ENCODE measurements around the gene CACNG7. TPM values are rescaled to one million over a fixed set of nuclear protein-coding genes. Genes with fewer than 3 reads are reported as not detected.

Gene CACNG7
- polyA plus RNA-seq, 4 donors: 0.78 to 0.79 TPM; not detected in 2

- H3K27ac ChIP-seq (ENCODE audit: low read depth in 1 of 3, low read length in 2 of 3): no peak overlapping the region
- DNase-seq: no peak
- H3K4me1 ChIP-seq (ENCODE audit: control insufficient read depth in 3 of 3, insufficient read depth in 2 of 3, low read depth in 1 of 3, low read length in 2 of 3): peaks cover 0 to 4% (median 0%) of the 10 kb centered on the region in 3 donors
- no peak overlapping the region for H3K4me3 ChIP-seq (ENCODE audit: low read depth in 1 of 3, low read length in 3 of 3)
- peaks cover 3 to 43% (median 38%) of the 10 kb centered on the region in 3 donors for H3K27me3 ChIP-seq (ENCODE audit: control insufficient read depth in 3 of 3, insufficient read depth in 3 of 3, low read length in 3 of 3)
- peaks cover 3 to 13% of the 10 kb centered on the region in 2 donors for H3K9me3 ChIP-seq (ENCODE audit: control insufficient read depth in 2 of 2, insufficient read depth in 1 of 2, low read depth in 1 of 2, low read length in 1 of 2)
- H3K36me3 ChIP-seq (ENCODE audit: control insufficient read depth in 3 of 3, insufficient read depth in 2 of 3, low read depth in 1 of 3, low read length in 3 of 3): no peaks in the 10 kb centered on the region
- no peak for FAIRE-seq
- WGBS, 3 donors: 78 to 81% (median 79%) methylated on average over 24 of the region's 24 CpGs
These were observed 74.6 kb downstream of the CACNG7 start for GRCh38 chr19:53983457-53984289.

- FAIRE-seq (no peak), DNase-seq (no peak)
- no peak overlapping the region for H3K4me3 ChIP-seq (ENCODE audit: low read depth in 1 of 3, low read length in 3 of 3)
- no peaks in the 10 kb centered on the region for H3K36me3 ChIP-seq (ENCODE audit: control insufficient read depth in 3 of 3, insufficient read depth in 2 of 3, low read depth in 1 of 3, low read length in 3 of 3)
- no peak overlapping the region for H3K27ac ChIP-seq (ENCODE audit: low read depth in 1 of 3, low read length in 2 of 3)
- WGBS, 3 donors: 66 to 73% (median 71%) methylated on average over 6 of the region's 6 CpGs
- peaks cover 0 to 22% (median 21%) of the 10 kb centered on the region in 3 donors for H3K27me3 ChIP-seq (ENCODE audit: control insufficient read depth in 3 of 3, insufficient read depth in 3 of 3, low read length in 3 of 3)
- peaks cover 0 to 4% (median 0%) of the 10 kb centered on the region in 3 donors for H3K4me1 ChIP-seq (ENCODE audit: control insufficient read depth in 3 of 3, insufficient read depth in 2 of 3, low read depth in 1 of 3, low read length in 2 of 3)
- H3K9me3 ChIP-seq (ENCODE audit: control insufficient read depth in 2 of 2, insufficient read depth in 1 of 2, low read depth in 1 of 2, low read length in 1 of 2): peaks cover 2 to 5% of the 10 kb centered on the region in 2 donors
These were observed 76.8 kb downstream of the CACNG7 start for GRCh38 chr19:53985863-53986262.

- Histone ChIP-seq H3K36me3 (ENCODE audit: control insufficient read depth in 3 of 3, insufficient read depth in 2 of 3, low read depth in 1 of 3, low read length in 3 of 3) (no peaks in the 10 kb centered on the region), H3K9me3 (ENCODE audit: control insufficient read depth in 2 of 2, insufficient read depth in 1 of 2, low read depth in 1 of 2, low read length in 1 of 2) (no peaks in the 10 kb centered on the region), H3K27ac (ENCODE audit: low read depth in 1 of 3, low read length in 2 of 3) (no peak overlapping the region), H3K27me3 (ENCODE audit: control insufficient read depth in 3 of 3, insufficient read depth in 3 of 3, low read length in 3 of 3) (peaks cover 0 to 30% (median 21%) of the 10 kb centered on the region in 3 donors), H3K4me3 (ENCODE audit: low read depth in 1 of 3, low read length in 3 of 3) (no peak overlapping the region), H3K4me1 (ENCODE audit: control insufficient read depth in 3 of 3, insufficient read depth in 2 of 3, low read depth in 1 of 3, low read length in 2 of 3) (no peaks in the 10 kb centered on the region)
- FAIRE-seq: no peak
- no peak for DNase-seq
- 85 to 90% (median 87%) methylated on average over 6 of the region's 6 CpGs for WGBS, 3 donors
These were observed 79.9 kb downstream of the CACNG7 start for GRCh38 chr19:53988981-53989380.

DNA sequence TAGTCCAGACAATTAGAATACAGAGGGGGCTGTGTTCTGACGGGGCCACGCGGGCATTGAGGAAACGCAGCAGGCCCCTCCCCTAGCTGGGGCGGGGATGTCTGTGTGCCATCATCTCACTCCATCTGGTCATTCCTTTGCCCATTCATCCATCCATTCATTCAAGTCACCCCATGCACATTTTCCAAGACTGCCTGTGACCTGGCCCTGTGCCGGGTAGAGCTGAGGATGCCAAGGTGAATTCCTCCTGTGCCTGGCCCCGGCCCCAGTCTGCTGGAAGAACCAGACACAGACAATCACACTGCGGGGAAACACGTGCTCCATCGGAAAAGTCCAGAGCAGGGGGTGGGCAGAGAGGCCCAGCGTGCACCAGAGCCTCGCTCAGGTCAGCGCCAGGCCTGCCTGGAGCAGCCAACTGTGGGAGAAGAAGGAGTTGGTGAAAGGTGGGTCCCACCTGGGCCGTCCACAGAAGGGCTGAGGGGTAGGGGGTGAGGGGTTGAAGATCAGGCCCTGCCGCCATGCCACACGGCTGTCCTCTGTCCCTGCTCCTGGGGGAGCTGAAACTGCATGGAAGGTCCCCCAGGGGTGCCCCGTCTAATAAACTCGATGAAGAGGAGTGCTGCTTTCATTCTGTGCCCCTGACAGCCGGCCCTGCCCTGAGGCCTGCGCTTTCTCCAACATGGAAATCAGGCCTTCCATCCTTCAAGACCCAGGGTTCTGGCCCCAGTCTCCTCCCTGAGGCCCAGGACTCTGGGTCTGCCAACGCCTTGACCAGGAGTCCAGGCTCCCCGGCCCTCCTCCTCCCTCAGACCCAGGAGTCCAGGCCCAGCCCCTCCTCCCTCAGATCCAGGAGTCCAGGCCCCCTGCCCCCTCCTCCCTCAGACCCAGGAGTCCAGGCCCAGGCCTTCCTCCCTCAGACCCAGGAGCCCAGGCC, 80.8 kb downstream of the CACNG7 start:
- no peaks in the 10 kb centered on the region for H3K36me3 ChIP-seq (ENCODE audit: control insufficient read depth in 3 of 3, insufficient read depth in 2 of 3, low read depth in 1 of 3, low read length in 3 of 3)
- no peak for FAIRE-seq
- H3K4me1 ChIP-seq (ENCODE audit: control insufficient read depth in 3 of 3, insufficient read depth in 2 of 3, low read depth in 1 of 3, low read length in 2 of 3): no peaks in the 10 kb centered on the region
- no peak for DNase-seq
- H3K4me3 ChIP-seq (ENCODE audit: low read depth in 1 of 3, low read length in 3 of 3): no peak overlapping the region
- no peak overlapping the region for H3K27ac ChIP-seq (ENCODE audit: low read depth in 1 of 3, low read length in 2 of 3)
- no peaks in the 10 kb centered on the region for H3K9me3 ChIP-seq (ENCODE audit: control insufficient read depth in 2 of 2, insufficient read depth in 1 of 2, low read depth in 1 of 2, low read length in 1 of 2)
- WGBS, 3 donors: 55 to 64% (median 63%) methylated on average over 21 to 22 of the region's 22 CpGs
- peaks cover 0 to 25% (median 20%) of the 10 kb centered on the region in 3 donors for H3K27me3 ChIP-seq (ENCODE audit: control insufficient read depth in 3 of 3, insufficient read depth in 3 of 3, low read length in 3 of 3)

GRCh38 chr19:53991224-53992113, 82.4 kb downstream of the CACNG7 start, which contains the start of gene CACNG6:
TSS of gene CACNG6 (plus strand) at chr19:53991637. CDS start at chr19:53992878, 1,241 bp downstream.
- Histone ChIP-seq H3K4me3 (ENCODE audit: low read depth in 1 of 3, low read length in 3 of 3) (peak within 1 kb of the TSS in 1 of 3 donors; percentile 9), H3K27ac (ENCODE audit: low read depth in 1 of 3, low read length in 2 of 3) (no peak within 1 kb of the TSS), H3K4me1 (ENCODE audit: control insufficient read depth in 3 of 3, insufficient read depth in 2 of 3, low read depth in 1 of 3, low read length in 2 of 3) (no peaks in the 10 kb centered on the region), H3K9me3 (ENCODE audit: control insufficient read depth in 2 of 2, insufficient read depth in 1 of 2, low read depth in 1 of 2, low read length in 1 of 2) (no peaks in the 10 kb centered on the region), H3K36me3 (ENCODE audit: control insufficient read depth in 3 of 3, insufficient read depth in 2 of 3, low read depth in 1 of 3, low read length in 3 of 3) (no peaks in the 10 kb centered on the region), H3K27me3 (ENCODE audit: control insufficient read depth in 3 of 3, insufficient read depth in 3 of 3, low read length in 3 of 3) (peaks cover 0 to 26% (median 25%) of the 10 kb centered on the region in 3 donors)
- FAIRE-seq (no peak), DNase-seq (peak in 1 of 2 donors; percentile 11)
- 5 to 9% (median 5%) methylated on average over 39 to 66 of the region's 66 CpGs for WGBS, 3 donors

GRCh38 chr19:53992211-53992610, 83.1 kb downstream of the CACNG7 start:
- Histone ChIP-seq H3K27me3 (ENCODE audit: control insufficient read depth in 3 of 3, insufficient read depth in 3 of 3, low read length in 3 of 3) (peaks cover 0 to 26% (median 25%) of the 10 kb centered on the region in 3 donors), H3K27ac (ENCODE audit: low read depth in 1 of 3, low read length in 2 of 3) (no peak overlapping the region)
- 64 to 81% (median 72%) methylated on average over 8 to 9 of the region's 9 CpGs for WGBS, 3 donors

GRCh38 chr19:53992815-53993214, 83.7 kb downstream of the CACNG7 start:
- no peak for FAIRE-seq
- peaks cover 0 to 28% (median 25%) of the 10 kb centered on the region in 3 donors for H3K27me3 ChIP-seq (ENCODE audit: control insufficient read depth in 3 of 3, insufficient read depth in 3 of 3, low read length in 3 of 3)
- 23 to 38% (median 28%) methylated on average over 27 to 43 of the region's 43 CpGs for WGBS, 3 donors

More at GRCh38 chr19:53992211-53992610, 83.1 kb downstream of the CACNG7 start:
- Histone ChIP-seq H3K9me3 (ENCODE audit: control insufficient read depth in 2 of 2, insufficient read depth in 1 of 2, low read depth in 1 of 2, low read length in 1 of 2) (no peaks in the 10 kb centered on the region), H3K4me3 (ENCODE audit: low read depth in 1 of 3, low read length in 3 of 3) (no peak overlapping the region), H3K36me3 (ENCODE audit: control insufficient read depth in 3 of 3, insufficient read depth in 2 of 3, low read depth in 1 of 3, low read length in 3 of 3) (no peaks in the 10 kb centered on the region), H3K4me1 (ENCODE audit: control insufficient read depth in 3 of 3, insufficient read depth in 2 of 3, low read depth in 1 of 3, low read length in 2 of 3) (no peaks in the 10 kb centered on the region)
- no peak for FAIRE-seq
- DNase-seq: no peak

More at GRCh38 chr19:53992815-53993214, 83.7 kb downstream of the CACNG7 start:
- no peaks in the 10 kb centered on the region for H3K4me1 ChIP-seq (ENCODE audit: control insufficient read depth in 3 of 3, insufficient read depth in 2 of 3, low read depth in 1 of 3, low read length in 2 of 3)
- DNase-seq: no peak
- no peak overlapping the region for H3K27ac ChIP-seq (ENCODE audit: low read depth in 1 of 3, low read length in 2 of 3)
- no peaks in the 10 kb centered on the region for H3K9me3 ChIP-seq (ENCODE audit: control insufficient read depth in 2 of 2, insufficient read depth in 1 of 2, low read depth in 1 of 2, low read length in 1 of 2)
- no peaks in the 10 kb centered on the region for H3K36me3 ChIP-seq (ENCODE audit: control insufficient read depth in 3 of 3, insufficient read depth in 2 of 3, low read depth in 1 of 3, low read length in 3 of 3)
- no peak overlapping the region for H3K4me3 ChIP-seq (ENCODE audit: low read depth in 1 of 3, low read length in 3 of 3)

Data from small intestine (tissue), 7 donors.